AG09319 (cell line): ENCODE results near the gene UBE3B.

Experiments
- DNase-seq: peaks from one replicate; pipeline ENCODE4 v3.0.0-alpha.2; 2010; ENCODE audit warnings: low read depth; ENCODE audit errors: extremely low read depth
- TF ChIP-seq, protein P1 (sequence below): IDR thresholded peaks from 2 replicates; pipeline ENCODE4 v1.5.1; 2011; ENCODE audit warnings: low read depth, mild to moderate bottlenecking, inconsistent platforms, low read length, moderate library complexity

Gene UBE3B

DNA sequence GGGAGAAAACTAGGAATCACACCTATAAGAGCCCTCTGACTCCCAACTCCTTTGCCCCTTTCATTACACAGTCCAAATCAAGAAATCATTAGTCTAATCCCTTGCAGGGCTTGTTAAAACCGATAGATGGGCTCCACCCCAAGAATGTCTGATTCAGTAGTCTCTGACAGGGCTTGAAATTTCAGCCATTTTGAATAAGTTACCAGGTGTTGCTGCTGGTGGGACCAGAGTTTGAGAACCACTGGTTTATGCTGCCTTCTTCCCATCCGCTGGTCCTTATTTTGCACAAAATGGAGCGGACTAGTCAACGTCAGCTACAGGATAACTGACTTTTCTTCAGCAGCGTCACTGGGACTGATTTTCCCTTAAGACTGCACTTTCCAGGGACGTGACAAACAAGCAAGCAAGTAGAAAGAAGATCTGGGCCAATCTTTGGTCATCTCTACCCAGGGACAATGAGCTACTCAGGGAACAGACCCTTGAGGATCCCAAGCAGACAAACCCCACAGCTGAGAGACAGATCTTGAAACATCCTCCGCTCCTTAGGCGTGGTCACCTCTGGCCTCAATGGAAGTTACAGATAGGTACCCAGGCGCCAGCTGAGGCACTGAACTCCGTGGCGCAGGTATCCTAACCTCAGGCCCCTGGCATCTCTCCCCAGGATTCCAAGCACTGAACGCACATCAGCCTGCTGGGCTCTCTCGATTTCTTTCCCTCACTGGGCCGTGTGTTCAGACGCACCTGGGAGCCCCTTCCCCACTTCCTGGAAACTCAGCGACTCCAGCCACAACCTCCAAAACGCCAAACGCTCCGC is 1.2 kb upstream of the UBE3B start:
- no peak for DNase-seq

DNA sequence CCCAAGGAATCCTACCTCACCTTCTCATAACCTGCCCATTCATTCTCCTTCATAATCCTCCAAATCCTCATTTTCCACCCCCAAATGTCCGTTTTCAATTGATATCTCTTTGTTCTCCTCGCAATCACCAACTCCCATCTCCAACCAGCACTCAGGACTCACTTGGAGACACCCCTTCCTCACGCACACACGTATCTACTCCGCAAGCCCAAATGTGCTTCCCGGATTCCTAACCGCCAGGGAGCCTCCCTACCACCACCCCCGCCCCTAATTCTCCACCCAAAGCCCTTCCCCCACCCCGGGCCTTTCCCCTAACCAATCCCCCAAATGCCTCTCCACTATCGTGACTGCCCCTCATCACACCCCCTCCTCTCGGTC is 638 bp upstream of the UBE3B start:
- DNase-seq, result no peak

More for the DNA sequence above, 1.2 kb upstream of the UBE3B start:
- TF ChIP-seq, protein P1, sequence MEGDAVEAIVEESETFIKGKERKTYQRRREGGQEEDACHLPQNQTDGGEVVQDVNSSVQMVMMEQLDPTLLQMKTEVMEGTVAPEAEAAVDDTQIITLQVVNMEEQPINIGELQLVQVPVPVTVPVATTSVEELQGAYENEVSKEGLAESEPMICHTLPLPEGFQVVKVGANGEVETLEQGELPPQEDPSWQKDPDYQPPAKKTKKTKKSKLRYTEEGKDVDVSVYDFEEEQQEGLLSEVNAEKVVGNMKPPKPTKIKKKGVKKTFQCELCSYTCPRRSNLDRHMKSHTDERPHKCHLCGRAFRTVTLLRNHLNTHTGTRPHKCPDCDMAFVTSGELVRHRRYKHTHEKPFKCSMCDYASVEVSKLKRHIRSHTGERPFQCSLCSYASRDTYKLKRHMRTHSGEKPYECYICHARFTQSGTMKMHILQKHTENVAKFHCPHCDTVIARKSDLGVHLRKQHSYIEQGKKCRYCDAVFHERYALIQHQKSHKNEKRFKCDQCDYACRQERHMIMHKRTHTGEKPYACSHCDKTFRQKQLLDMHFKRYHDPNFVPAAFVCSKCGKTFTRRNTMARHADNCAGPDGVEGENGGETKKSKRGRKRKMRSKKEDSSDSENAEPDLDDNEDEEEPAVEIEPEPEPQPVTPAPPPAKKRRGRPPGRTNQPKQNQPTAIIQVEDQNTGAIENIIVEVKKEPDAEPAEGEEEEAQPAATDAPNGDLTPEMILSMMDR, result no peak

DNA sequence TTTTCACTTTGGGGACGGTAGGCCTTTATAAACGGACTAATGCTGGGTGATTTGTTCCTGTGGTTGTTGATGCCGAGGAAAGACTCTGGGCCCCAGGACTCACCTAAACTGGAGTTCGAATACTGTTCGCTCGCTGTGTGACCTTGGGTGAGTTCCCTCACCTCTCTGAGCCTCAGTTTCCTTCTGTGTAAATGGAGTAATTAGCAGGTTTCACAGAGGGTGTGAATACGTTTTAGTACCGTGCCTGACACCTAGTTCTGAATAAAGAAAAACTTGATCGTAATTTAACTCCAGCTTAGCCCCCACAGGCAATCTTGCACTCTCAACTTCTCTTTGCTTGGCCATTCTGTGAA is 505 bp downstream of the UBE3B start:
- no peak for DNase-seq
- TF ChIP-seq, protein P1, result no peak

More for the DNA sequence above, 638 bp upstream of the UBE3B start:
- TF ChIP-seq, protein P1, result no peak

DNA sequence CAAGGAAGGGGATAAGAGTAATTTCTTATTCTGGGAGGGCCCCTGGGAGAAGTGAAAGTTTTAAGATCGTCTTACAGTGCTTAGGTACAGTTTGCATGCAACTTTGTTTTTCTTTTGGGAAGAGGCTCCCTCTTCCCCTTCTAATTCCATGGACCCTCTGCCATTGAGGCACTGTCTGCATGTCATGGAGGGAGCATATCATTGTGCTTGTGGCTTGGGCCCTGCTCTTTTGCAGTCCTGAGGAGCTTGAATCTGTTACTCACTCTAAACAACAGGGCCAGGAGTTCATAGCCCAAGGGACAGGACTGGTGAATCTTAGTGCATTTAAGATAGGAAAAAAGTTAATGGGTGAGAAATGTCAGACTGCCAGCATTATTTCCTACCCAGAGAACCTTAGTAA is 2.3 kb downstream of the UBE3B start:
- TF ChIP-seq, protein P1, result no peak
- DNase-seq, result no peak

DNA sequence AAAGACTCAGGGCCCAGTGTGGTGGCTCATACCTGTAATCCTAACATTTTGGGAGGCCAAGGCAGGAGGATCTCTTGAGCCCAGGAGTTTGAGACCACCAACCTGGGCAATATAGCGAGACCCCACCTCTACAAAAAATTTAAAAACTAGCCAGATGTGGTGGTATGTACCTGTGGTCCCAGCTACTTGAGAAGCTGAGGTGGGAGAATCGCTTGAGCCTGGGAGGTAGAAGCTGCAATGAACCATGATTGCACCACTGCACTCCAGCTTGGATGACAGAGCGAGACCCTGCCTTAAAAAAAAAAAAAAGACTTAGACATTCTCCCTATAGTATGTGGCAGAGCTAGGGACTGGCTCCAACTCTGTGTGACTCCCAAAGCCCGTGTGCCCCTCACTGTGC is 2.9 kb downstream of the UBE3B start:
- no peak for DNase-seq
- TF ChIP-seq, protein P1, result no peak

DNA sequence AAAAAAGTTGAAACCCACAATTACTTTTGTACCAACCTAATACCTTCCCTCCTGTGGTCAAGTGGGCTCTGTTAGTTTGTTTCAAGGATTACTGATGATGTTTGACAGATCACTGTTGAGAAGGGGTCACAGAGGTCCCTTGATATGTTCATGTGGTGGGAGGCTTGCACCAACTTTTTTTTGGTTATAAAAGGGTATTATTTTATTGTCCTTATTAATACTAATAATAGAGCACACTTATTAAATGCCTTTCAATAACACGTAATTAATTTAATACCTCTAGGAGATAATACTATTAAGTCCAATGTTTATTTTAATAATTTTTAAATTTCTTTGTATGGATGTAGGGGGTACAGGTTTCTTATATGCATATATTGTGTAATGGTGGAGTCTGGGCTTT is 4.4 kb downstream of the UBE3B start:
- TF ChIP-seq, protein P1, result no peak
- DNase-seq, result no peak

DNA sequence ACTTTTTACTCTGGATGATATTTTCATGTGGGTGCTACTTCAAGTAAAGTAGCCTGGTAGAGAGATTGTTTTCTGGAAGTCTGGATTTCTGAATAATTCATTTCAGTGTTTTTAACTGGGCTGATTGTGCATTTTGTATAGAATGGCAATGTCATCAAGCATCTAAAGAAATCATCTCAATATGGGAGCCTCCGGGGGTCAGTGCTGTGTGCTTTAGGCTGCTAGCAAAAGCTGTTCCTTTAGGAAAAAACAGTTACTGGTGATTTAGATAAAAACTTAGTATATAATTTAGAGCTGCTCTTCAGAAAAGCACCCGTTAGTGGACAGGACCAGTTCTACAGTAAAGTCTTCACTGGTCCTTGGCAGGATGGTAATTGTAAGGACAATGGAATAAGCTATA is 5.1 kb downstream of the UBE3B start:
- no peak for DNase-seq
- TF ChIP-seq, protein P1, result no peak
